Measurements from ENCODE around the gene EPG5.

The EPG5 gene

DNA sequence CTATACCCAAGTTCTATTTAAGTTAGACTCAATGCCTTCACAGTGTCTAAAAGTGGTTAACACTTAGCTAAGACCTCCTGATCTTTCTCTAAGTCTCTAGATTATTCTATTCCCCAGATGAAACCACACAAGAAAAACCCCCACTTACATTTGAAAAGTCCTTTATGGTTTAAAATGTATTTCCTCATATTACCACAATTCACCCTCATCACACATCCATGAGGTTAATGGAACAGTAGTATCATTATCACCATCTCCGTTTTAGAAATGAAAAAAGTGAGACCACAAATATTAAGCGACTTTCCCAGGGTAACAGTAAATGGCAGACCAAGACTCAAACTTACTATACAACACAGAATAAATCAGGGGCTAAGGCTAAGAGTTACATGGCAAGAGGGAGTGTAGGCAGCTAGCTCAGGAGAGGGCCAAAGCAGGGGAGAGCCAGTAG, 28.6 kb downstream of the EPG5 start:
- POLR2A ChIA-PET, result no interaction called here
- DNase-seq (ENCODE audit: low read depth, low spot score), result no peak
- H3K4me3 ChIP-seq (ENCODE audit: low read depth, low read length), result no peak overlapping the region
- CTCF ChIA-PET, result interaction anchor here (1.1 to 2.9 kb wide), 3 partner anchors 10 to 135 kb away, joined by 3 to 10 read pairs (median 4); no protein-coding TSS in a partner anchor
- TF ChIP-seq, protein P1, sequence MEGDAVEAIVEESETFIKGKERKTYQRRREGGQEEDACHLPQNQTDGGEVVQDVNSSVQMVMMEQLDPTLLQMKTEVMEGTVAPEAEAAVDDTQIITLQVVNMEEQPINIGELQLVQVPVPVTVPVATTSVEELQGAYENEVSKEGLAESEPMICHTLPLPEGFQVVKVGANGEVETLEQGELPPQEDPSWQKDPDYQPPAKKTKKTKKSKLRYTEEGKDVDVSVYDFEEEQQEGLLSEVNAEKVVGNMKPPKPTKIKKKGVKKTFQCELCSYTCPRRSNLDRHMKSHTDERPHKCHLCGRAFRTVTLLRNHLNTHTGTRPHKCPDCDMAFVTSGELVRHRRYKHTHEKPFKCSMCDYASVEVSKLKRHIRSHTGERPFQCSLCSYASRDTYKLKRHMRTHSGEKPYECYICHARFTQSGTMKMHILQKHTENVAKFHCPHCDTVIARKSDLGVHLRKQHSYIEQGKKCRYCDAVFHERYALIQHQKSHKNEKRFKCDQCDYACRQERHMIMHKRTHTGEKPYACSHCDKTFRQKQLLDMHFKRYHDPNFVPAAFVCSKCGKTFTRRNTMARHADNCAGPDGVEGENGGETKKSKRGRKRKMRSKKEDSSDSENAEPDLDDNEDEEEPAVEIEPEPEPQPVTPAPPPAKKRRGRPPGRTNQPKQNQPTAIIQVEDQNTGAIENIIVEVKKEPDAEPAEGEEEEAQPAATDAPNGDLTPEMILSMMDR (IDR thresholded peaks at IDR 0.05; ENCODE audit: insufficient read depth, low read length, missing control alignments), result no peak

DNA sequence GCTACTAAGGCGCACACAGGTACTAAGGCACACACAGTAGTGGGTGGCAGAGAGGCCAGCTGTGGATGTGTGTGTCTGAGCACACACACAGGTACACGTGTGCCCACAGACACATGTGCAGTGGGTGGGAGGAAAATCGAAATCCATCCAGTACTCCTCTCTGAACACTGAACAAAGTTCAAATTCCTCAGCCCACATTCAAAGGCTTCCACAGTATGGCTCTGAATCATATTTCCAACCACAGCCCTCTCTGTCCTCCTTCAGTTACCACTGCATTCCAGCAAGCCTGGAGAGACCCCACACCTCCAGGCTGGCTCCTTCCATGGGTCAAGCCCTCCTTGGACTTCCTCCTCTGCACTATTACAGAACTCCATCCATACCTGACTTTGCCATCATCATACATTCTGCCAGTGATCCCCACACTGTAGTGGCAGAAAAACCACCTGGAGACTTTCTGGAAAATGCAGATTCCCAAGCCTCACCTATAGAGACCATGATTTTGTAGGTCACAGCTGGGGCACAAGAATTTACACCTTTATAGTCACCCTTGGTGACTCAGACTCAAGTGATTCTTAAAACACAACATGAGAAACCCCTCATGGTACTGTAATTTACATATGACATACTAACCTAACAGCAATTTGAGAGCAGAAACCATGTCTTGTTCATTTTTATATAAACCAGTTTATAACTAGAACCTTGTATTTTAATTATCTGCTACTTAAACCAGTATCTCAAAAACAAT, 31.4 kb downstream of the EPG5 start:
- no peak overlapping the region for H3K4me3 ChIP-seq (ENCODE audit: low read depth, low read length)
- TF ChIP-seq, protein P1 (IDR thresholded peaks at IDR 0.05; ENCODE audit: insufficient read depth, low read length, missing control alignments), result no peak
- DNase-seq (ENCODE audit: low read depth, low spot score), result no peak
- CTCF ChIA-PET, result interaction anchor here (1.5 kb wide), 1 partner anchor 138 kb away, joined by 5 read pairs; no protein-coding TSS in a partner anchor
- POLR2A ChIA-PET, result no interaction called here

DNA sequence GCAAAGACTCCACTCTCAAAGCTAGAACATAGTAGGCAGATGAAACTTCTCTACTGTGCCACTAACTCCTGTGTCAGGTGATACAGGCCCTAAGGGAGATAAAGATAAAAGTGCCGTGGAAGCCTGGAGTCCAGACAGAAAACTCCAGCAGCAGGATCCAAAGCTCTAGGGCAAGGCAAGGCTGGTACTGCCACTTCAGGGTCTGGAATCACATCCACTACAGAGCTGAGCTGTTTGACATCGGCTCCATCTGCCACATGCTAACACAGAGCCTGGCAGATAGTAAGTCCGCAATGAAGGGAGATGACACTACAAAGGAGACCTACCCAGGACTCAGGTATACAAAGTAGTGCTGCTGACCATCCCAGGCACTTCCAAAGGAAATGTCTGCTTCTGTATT, 34.4 kb downstream of the EPG5 start:
- ChIA-PET POLR2A (no interaction called here), CTCF (interaction anchor here (0.6 to 2.1 kb wide), 9 partner anchors 8 to 141 kb away, joined by 3 to 7 read pairs (median 4); no protein-coding TSS in a partner anchor)
- no peak for DNase-seq (ENCODE audit: low read depth, low spot score)
- H3K4me3 ChIP-seq (ENCODE audit: low read depth, low read length), result no peak overlapping the region
- TF ChIP-seq, protein P1 (IDR thresholded peaks at IDR 0.05; ENCODE audit: insufficient read depth, low read length, missing control alignments), result no peak

DNA sequence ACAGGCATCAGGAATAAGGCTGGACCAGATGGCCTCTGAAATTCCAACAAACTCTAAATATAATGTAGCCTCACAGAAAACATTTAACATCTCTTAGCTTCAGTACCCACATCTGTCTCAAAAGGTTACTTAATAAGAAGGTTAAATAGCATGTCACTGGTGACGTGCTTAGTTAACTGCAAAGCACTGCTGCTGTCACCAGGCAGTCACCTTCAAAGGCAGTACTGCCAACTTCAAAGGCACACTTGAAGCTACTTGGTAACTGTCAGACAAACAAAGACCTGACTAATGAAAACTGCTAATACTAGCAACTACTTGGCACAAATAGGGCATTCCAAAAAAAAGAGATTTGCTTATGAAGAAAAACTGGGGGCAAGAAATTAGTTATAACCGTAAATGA, 36.2 kb downstream of the EPG5 start:
- CTCF ChIA-PET, result interaction anchor here (1.3 to 2.4 kb wide), 5 partner anchors 10 to 51 kb away, joined by 3 to 13 read pairs (median 4); no protein-coding TSS in a partner anchor
- TF ChIP-seq, protein P1 (IDR thresholded peaks at IDR 0.05; ENCODE audit: insufficient read depth, low read length, missing control alignments), result no peak
- no peak for DNase-seq (ENCODE audit: low read depth, low spot score)
- H3K4me3 ChIP-seq (ENCODE audit: low read depth, low read length), result no peak overlapping the region
- POLR2A ChIA-PET, result no interaction called here

DNA sequence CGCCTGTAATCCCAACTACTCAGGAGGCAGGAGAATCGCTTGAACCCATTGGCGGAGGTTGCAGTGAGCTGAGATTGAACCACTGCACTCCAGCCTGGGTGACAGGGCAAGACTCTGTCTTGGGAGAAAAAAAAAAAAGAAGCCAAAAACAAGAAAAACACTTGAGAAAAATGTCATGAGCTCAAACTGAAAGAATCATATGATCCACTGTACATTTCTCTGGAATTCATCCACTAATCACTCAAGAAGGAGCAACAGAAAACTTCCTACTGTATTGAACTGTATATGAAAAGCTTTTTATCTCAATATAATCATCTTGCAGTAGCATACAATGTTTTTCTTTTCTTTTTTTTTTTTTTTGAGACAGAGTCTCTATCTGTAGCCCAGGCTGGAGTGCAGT, 40.4 kb downstream of the EPG5 start:
- POLR2A ChIA-PET, result no interaction called here
- CTCF ChIA-PET, result interaction anchor here (0.7 to 1.1 kb wide), 3 partner anchors 36 to 147 kb away, joined by 3 to 5 read pairs (median 3); no protein-coding TSS in a partner anchor
- TF ChIP-seq, protein P1 (IDR thresholded peaks at IDR 0.05; ENCODE audit: insufficient read depth, low read length, missing control alignments), result no peak
- H3K4me3 ChIP-seq (ENCODE audit: low read depth, low read length), result no peak overlapping the region
- DNase-seq (ENCODE audit: low read depth, low spot score), result no peak

DNA sequence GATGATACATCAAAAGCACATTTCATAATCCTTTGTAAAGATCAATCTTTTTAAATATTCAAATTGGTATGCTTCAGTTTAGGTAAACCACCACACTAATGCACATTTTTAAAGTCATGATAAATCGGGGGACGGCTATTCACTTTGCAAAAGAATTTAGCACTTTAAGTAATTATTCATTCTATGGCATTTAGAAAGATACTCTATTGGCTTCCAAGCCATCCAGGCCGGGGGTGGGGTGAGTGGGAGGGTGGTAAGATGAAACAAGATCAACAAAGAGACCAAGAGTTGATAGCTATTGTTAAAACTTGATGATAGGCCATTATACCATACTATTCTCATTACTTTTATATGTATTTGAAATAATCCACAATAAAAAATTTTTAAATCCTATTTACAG, 41.0 kb downstream of the EPG5 start:
- ChIA-PET POLR2A (no interaction called here), CTCF (interaction anchor here (0.7 to 1.1 kb wide), 3 partner anchors 36 to 147 kb away, joined by 3 to 5 read pairs (median 3); no protein-coding TSS in a partner anchor)
- DNase-seq (ENCODE audit: low read depth, low spot score), result no peak
- no peak overlapping the region for H3K4me3 ChIP-seq (ENCODE audit: low read depth, low read length)
- TF ChIP-seq, protein P1 (IDR thresholded peaks at IDR 0.05; ENCODE audit: insufficient read depth, low read length, missing control alignments), result no peak

Data from AG04449 (cell line).